Anterior cingulate cortex (tissue), 58 donors: Measurements from ENCODE around the gene CDX1.
A peak's percentile ranks its signal among the peaks of the same experiment; 100 is the strongest.

Experiments used
- DNase-seq, 58 donors: peaks; one replicate each; lab custom pipeline; 2025; lab: John Stamatoyannopoulos, UW

CDX1 gene

DNA sequence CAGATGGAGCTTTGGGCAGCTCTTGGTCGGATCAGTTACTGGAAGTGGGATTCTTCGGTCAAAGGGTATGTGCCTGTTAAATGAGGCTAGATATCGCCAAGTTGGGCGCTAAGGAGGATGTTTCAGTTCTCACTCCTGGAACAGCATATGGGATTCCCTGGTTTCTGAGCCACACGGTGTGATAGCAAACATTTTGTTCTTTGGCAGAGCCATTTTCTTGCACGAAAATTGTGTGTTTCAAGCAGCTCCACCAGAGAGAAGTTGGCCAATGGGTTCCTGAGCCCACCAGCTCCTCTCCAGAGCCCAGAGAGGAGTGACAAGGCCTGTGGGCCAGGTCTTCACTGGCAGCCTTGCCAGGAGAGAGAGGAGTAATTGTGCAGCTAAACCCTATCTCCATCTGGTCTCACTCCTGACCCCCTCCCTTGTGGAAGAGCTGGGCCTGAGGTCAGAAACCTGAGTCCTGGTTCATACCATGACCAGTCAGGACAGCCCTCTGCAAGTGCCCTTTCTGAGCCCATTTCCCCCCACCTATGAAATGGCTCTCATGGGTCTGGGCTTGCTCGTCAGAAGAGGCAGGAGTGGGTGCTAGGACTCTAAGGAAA is 12.5 kb downstream of the CDX1 start:
- DNase-seq, result no peak

DNA sequence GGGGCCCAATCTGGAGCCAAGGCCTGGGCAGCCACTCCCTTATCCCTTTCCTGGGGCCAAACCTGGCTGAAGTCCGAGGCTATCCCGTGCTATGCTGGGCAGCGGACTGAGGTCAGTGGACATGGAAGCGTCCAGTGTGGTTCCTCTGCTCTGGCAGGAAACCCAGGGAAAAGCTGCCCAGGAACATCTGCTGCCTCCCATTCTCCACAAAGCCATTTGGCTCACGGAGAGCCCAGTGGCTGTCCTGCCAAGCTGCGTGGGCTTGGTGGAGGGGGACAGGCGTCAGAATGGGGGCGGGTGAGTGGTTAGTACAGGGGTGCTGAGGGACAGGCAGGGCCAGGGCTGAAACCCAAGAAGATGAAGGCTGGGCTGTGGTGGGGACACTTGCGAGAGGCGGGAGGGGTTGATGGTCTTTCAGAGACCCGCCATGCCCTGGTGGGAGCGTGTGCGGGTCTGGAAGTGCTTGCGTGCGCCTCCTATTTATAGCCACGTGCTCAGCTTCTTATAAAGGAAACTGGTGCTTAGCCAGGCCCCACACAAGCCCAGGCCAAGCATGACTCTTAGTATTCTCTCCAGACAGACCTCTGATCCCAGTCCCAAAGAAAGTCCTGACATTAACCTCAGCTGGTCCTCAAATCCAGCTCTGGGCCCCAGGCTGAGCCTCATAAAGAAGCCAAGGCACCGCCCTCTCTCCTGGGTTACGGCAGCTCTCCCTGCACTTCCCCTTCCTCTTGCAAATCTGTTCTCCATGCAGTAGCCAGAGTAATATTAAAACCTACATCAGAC is 13.9 kb downstream of the CDX1 start:
- peak in 56 of 58 donors; percentile 10 to 95 (median 78) for DNase-seq

DNA sequence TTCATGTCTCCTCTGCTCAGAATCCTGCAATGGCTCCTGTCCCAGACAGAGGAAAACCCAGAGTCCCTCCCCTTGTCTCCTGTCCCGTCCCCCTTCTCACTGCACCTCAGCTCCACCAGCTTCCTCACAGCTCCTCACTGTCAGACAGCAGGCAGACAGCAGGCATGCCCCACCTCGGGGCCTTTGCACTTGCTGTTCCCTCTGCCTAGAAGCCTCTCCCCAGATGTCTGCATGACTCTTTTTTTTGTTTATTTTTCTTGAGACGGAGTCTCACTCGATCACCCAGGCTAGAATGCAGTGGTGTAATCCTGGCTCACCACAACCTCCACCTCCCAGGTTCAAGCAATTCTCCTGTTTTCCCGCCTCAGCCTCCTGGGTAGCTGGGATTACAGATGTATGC is 14.4 kb downstream of the CDX1 start:
- peak in 1 of 58 donors; percentile 56 for DNase-seq

DNA sequence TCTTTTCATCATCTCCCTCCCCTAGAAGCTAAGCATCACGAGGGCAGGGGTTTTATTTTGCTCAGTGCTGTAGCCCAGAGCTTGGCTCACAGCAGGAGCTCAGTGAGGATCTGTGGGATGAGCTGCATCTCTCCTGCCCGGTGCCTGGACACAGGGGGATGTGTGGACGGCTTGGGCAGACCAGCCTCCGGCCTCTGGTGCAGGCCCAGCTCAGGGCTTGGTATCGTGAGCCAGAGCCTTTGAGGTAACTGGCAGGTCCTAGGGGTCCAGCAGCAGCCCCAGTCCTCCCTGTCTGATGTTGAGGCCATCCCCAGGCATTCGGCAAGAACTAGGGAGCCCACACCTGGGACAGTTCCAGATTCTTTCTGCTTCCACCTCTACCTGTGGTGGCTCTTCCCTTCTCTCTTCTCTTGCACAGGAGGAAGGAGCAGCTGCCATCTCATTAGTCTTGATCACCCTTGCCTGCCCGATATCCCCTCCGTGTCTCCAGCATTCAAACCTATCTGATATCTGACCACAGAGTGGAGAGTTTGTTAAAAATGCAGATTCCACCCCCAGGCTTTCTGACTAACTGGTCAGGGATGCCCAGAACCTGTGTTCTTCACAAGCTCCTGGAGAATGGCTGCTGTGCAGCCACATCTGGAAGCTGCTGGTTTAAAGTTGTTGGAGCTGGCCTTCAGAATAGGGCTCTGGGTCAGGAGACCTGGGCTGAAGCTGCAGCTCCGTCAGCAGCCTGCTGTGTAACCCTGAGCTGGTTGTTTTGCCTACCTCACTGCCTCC is 15.4 kb downstream of the CDX1 start:
- no peak for DNase-seq

DNA sequence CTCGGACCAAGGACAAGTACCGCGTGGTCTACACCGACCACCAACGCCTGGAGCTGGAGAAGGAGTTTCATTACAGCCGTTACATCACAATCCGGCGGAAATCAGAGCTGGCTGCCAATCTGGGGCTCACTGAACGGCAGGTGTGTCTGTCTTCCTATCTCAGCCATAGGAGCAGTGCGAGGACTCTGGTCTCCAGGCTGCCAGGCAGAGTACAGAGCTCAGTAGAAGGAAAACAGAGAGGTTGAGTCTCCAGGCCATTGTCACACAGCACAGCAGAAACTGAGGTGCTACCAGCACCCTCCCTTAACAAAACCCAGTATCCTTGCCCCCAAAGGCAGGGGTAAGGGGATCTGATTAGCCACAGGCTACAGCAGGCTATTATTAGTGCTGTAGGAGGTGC is 16.2 kb downstream of the CDX1 start:
- DNase-seq, result no peak

DNA sequence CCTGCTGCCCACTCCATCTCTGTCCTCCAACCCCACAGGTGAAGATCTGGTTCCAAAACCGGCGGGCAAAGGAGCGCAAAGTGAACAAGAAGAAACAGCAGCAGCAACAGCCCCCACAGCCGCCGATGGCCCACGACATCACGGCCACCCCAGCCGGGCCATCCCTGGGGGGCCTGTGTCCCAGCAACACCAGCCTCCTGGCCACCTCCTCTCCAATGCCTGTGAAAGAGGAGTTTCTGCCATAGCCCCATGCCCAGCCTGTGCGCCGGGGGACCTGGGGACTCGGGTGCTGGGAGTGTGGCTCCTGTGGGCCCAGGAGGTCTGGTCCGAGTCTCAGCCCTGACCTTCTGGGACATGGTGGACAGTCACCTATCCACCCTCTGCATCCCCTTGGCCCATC is 16.9 kb downstream of the CDX1 start:
- DNase-seq, result no peak

DNA sequence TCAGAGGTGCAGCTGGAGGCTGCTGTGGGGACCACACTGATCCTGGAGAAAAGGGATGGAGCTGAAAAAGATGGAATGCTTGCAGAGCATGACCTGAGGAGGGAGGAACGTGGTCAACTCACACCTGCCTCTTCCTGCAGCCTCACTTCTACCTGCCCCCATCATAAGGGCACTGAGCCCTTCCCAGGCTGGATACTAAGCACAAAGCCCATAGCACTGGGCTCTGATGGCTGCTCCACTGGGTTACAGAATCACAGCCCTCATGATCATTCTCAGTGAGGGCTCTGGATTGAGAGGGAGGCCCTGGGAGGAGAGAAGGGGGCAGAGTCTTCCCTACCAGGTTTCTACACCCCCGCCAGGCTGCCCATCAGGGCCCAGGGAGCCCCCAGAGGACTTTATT is 17.4 kb downstream of the CDX1 start:
- no peak for DNase-seq

DNA sequence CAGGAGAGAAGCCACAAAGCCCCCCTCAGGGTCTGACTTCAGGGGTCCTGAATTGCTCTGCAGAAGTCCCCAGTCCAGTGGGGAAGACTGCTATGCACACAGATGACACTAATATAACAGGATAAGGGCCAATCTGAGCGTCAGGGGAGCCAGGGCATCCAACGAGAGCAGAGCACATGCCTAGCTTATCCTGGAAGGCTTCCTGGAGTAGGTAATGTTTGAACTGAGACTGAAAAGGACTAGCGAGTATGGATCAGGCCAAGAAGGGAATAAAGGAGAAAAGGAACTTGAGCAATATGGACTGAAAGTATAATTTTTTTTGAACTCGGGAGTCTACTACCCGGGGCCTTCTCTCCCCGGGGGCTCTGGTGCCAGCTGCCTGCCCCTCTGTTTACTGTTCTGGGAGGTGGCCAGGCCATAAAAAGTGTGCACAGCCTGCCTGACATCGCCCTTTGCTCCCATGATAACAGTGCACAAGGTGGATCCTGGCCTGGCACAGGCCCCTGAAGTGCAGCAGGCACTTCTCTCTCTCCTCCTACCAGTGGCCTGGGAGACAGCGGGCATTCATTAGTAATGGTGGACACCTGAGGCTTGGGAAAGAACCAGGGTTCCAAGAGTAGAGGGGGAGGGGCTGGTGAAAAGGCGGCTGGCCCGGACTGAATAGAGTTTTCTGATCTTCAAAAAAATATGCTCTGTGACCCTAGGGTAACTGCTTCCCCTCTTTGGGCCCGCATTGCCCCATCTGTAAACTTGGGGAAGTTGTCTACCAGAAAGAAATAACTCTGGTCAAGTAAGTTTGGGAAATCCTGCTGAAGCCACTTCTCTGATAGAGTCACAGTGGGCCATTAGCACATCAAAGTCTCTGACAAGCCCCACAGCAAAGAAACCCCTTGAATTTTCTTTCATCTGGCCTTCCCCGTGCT is 18.7 kb downstream of the CDX1 start:
- DNase-seq, result no peak

DNA sequence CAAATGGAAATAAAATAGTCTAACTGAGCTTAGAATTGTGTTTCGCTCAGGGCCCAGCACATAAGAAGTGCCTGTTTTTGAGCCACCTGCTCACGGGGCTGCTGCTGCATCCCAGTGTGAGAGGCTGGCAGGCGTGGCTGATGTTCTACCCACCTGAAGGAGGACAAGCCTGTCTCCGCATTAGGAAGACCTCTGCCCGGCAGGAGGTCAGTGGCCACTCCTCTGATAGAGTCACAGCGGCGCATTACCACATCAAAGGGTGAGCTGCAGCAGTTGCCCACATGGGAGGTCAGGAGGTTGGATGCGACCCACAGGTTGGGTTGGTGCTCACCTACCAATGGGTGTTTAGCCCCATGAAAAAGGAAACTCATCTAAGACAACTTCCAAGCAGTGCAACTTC is 19.6 kb downstream of the CDX1 start:
- DNase-seq, result no peak

DNA sequence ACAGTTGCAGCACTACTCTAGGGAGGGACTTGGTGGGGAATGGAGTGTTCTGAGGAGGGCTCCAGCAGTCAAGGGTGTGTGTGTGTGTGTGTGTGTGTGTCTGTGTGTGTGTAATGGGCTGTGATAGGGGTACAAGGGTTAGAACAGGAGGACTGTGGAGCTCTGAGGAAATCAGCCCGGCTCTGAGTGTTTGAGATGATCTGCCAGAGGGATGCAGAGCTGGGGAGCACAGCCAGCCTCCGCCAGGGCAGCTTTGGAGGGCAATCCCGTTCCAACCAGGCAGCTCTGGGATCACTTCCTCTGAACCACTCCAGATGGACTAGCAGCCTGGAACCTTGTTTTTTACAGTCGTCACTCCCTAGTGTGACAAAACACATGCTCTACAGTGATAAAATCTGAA is 20.3 kb downstream of the CDX1 start:
- no peak for DNase-seq

DNA sequence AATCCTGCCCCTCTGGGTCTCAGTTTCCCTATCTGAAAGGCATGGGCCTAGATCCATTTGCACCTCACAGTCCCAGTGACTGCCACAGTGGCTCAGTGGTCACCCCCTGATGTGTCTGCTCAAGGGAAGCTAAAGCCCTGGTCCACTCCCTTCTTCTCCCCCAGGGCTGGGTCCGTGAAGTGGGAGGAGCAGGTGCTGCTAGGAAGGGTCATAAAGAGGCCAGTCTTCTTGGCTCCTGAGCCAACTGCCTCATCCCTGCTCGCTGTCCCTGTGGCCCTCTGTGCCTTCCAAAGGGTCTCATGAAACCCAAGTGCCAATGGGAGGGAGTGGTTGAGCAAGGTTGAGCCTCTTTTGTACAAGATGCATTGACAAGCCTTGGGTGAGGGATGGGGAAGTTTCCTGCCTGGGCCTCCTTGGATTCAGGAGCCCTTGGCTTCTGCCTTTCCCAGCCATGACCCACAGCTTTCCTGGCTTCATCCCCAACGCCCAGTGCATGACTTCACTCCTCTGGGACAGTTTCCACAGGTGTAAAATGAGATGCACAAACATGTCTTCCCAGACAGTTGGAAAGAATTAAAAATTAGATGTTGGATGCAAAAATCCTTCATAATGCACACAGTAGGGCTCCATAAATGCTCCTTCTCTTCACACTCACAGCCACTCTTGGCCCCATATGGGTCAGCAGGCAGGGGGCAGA is 21.7 kb downstream of the CDX1 start:
- DNase-seq, result no peak

DNA sequence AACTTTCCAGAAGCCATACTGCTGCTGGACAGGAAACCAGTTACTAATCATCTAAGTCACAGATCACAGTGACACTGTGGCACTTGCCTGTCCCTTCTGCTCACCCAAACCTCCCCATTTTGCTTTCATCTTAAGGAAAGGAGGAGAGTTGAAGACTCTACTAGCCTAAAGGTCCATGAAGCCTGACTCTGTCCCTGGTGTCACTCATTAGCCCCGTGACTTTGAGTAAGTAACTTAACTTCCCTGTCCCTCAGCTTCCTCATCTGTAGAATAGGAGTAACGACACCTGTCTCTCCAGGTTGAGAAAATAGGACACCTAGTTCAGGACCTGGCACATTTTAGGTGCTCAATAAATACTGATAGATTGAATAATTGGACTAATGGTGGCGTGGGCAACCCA is 22.7 kb downstream of the CDX1 start:
- no peak for DNase-seq

DNA sequence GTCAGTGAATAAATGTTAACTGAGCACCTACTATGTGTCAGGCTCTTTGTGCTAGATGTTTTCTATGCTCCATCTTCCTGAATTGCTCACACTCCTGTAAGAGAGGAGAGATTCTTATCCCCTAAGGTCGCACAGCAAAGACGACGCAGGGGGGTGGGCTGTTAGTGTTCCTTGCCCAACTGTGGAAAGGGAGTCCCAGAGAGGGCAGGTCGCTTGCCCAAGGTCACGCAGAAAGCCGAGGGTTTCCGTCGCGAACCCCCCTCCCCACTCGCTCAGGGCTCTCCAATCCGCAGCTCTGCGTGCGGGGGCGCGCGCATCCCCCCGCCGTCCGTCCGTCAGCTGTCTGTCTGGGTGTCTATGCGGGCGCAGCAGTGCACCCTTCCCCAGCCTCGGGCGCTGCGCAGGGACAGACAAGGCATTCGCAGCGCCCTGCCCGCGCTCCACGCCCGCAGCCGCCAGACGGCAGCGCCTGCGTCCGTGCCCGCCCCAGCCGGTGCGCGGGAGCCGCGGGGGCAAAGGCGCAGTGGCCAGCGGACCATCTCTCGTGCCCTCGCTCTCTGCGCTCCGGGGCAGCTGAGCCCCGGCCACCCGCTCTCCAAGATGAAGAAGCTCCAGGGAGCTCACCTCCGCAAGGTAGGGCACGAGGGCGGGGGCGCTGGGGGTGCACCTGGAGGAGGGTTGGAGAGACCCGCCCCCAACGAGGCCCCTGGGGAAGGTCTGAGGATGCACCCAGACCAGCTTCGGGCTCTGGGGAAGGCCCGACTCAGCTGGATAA is 23.3 kb downstream of the CDX1 start, which contains the start of gene SLC6A7:
TSS of gene SLC6A7 (plus strand) at position 335 of the 775 bp plus-strand sequence. CDS start at position 601, 266 bp downstream.
- peak in 1 of 58 donors; percentile 43 for DNase-seq

DNA sequence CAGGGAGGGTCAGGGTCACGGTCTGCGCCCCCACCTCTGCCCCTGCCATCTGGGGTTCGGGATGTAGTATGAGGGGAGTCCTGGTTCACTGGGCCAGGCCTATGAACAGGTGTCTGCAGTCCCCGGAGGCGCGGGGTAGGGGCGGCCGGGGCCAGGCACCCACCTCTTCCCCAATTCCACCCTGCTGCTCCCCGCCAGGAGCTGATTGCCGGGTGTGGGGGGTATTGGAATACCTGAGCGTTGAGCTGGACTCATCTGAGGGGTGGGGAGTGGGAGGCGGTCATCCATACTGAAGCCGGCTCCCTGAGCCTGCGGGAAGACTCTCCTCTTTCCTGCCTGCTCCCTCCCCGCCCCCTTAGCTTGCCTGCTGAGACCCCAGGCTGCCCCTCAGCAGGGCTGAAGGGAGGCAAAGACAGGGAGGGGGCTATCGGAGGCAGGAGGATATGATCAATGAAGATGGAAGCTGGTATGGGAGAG is 24.0 kb downstream of the CDX1 start:
- no peak for DNase-seq

DNA sequence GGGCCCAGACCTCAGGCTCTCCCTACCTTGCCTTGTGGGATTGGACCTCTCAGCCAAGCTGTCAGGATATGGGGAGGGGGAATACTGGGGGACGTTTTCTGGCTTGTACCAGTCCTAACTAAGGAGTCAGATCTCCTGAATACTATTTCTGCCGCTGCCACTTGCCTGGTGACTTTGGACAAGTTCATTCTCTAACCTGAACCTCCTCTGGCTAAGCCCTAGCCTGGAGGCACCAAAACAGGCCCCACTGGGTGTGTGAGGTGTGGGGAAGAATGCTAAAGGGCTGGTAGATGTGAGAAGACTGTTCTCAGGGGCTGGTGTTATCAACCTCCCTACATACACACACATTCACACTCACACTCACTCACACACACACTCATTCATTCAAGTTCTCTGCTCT is 24.4 kb downstream of the CDX1 start:
- DNase-seq, result no peak

DNA sequence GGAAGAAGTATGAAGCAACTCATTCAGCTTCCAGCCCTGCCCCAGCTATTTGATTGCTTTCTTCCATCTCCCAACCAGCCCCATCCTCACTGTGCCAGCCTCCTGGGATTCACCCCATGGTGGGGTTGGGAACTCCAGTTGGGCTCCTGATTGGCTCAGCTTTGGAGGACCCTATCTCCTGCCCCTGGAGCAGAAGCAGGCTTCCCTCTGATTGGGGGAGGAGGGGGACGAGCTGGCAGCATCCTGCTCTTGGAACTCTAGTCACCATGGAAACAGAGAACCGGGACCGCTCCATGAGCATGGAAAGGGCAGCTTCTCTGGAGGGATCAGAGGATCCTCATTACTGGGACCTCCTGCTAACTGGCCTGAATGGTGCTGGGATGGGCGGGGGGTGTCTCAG is 25.9 kb downstream of the CDX1 start:
- DNase-seq, result peak in 16 of 58 donors; percentile 7 to 57 (median 30)

DNA sequence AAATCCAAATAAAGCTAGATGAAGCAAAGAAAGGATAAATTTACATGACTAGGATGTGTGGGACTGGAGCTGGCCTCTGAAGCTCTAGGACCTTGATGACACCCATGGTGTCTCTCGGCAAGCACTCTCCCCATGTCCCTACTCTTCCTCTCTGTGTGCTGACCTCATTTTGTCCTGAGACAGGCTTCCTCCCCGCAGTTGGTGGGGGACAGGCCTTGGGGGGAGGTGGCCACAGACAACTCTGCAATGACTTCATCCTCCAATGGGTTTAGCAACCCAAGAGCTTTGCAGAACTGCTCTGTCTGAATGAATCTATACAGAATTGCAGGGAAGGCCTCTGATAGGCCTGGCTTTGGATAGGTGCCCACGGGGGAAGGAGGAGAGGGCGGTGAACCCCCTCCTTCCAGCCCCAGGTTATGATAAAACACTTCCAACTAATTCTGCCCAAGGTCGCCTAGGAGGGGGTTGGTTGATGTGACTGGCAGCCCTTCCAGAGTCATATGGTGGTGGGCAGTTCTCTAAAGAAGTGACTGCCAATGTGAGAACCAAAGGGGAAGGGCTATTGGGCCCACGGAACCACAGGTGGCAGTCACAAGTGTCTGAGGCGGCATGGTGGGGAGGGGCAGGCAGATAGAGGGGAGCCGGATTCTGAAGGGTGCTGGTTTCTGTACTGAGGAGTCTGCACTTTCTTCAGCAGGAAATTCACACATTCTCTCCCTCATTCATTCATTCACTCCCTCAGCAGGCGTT is 29.3 kb downstream of the CDX1 start:
- no peak for DNase-seq

DNA sequence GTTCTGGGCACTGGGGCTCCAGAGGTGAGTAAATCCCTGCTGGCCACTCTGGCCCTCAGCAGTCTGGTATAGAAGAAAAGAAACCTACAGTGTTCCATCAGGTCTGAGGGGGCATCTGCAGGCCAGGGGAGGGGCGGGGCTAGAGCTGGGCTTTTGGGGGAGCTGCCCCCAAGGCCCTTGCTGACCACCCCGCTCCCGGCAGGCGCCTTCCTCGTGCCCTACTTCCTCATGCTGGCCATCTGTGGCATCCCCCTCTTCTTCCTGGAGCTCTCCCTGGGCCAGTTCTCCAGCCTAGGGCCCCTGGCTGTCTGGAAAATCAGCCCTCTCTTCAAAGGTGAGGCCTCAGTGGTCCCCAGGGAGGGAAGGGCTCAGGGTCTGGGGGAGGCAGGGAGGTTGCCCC is 29.9 kb downstream of the CDX1 start:
- DNase-seq, result peak in 1 of 58 donors; percentile 11
